Karpas-422 (cell line): ENCODE data around the gene TFF2. TPM values are rescaled to one million over a fixed set of nuclear protein-coding genes. Genes with fewer than 3 reads are reported as not detected.

Source experiments
- DNase-seq: peaks from one replicate; pipeline ENCODE4 v3.0.0-alpha.2; 2015
- H2AFZ ChIP-seq: fragments of 200-600 bp; sonication (generic); 2 replicates; pipeline ENCODE4 v1.6.1; 2014; ENCODE audit warnings: antibody characterized with exemption, low read length, mixed read lengths
- H3K27ac ChIP-seq: fragments of 200-600 bp; sonication (generic); 2 replicates; pipeline ENCODE4 v1.5.1; 2014; ENCODE audit warnings: mild to moderate bottlenecking, low read length, moderate library complexity
- H3K27me3 ChIP-seq: fragments of 200-600 bp; sonication (generic); 2 replicates; pipeline ENCODE4 v1.6.1; 2014; ENCODE audit warnings: low read length, mixed read lengths
- H3K36me3 ChIP-seq: fragments of 200-600 bp; sonication (generic); 2 replicates; pipeline ENCODE4 v1.6.1; 2014; ENCODE audit warnings: low read length, mixed read lengths; ENCODE audit not compliant: insufficient read depth
- H3K4me1 ChIP-seq: fragments of 200-600 bp; sonication (generic); 2 replicates; pipeline ENCODE4 v1.6.1; 2014; ENCODE audit warnings: mild to moderate bottlenecking, low read length, mixed read lengths
- H3K4me2 ChIP-seq: fragments of 200-600 bp; sonication (generic); 2 replicates; pipeline ENCODE4 v1.6.1; 2014; ENCODE audit warnings: low read length, low read depth, mild to moderate bottlenecking; ENCODE audit not compliant: poor library complexity, severe bottlenecking
- H3K4me3 ChIP-seq: fragments of 200-600 bp; sonication (generic); 2 replicates; pipeline ENCODE4 v1.5.1; 2014; ENCODE audit warnings: mild to moderate bottlenecking, antibody characterized with exemption, low read length, mixed read lengths
- H3K79me2 ChIP-seq: fragments of 200-600 bp; sonication (generic); 2 replicates; pipeline ENCODE4 v1.6.1; 2014; ENCODE audit warnings: mild to moderate bottlenecking, low read length, mixed read lengths
- H3K9ac ChIP-seq: fragments of 200-600 bp; sonication (generic); 2 replicates; pipeline ENCODE4 v1.6.0; 2014; ENCODE audit warnings: low read length
- H3K9me2 ChIP-seq: fragments of 200-600 bp; sonication (generic), shearing (Covaris generic); replicated peaks from 2 replicates; pipeline ENCODE4 v1.6.0; 2014; ENCODE audit warnings: mild to moderate bottlenecking, low read length, moderate library complexity; ENCODE audit not compliant: insufficient read depth
- H3K9me3 ChIP-seq: fragments of 300-700, 200-600 bp; sonication (generic); 2 replicates; pipeline ENCODE4 v1.6.1; 2014; ENCODE audit warnings: low read length, mixed read lengths
- H4K20me1 ChIP-seq: fragments of 200-600 bp; sonication (generic); 2 replicates; pipeline ENCODE4 v1.6.1; 2014; ENCODE audit warnings: mild to moderate bottlenecking, antibody characterized with exemption, low read length, low read depth; ENCODE audit not compliant: insufficient read depth
- total RNA-seq: library from RNA; depleted of rRNA; stranded (reverse); fragments of >200 nt; shearing (Covaris generic); gene quantifications from 2 replicates; pipeline ENCODE4 v1.2.3, GENCODE V29; 2014; ENCODE audit warnings: low replicate concordance

TFF2 gene
- total RNA-seq, 1 experiment from 2014 or later, result not detected

- no peak for DNase-seq
- Histone ChIP-seq H3K4me2 (no peak overlapping the region), H3K9ac (no peak overlapping the region)
Observed at GRCh38 chr21:42350318-42350910, 380 bp downstream of the TFF2 start.

GRCh38 chr21:42349420-42350317, 1.1 kb downstream of the TFF2 start:
- no peak for DNase-seq
- H3K9me2 ChIP-seq, result no peaks in the 10 kb centered on the region

More at GRCh38 chr21:42350318-42350910, 380 bp downstream of the TFF2 start:
- H3K36me3 ChIP-seq, result no peaks in the 10 kb centered on the region
- H3K9me3 ChIP-seq, result peaks cover 8% of the 10 kb centered on the region
- H4K20me1 ChIP-seq, result no peaks in the 10 kb centered on the region
- 0 out of 2 replicates have a peak, but pooled peaks cover 4% of the 10 kb centered on the region for H3K27me3 ChIP-seq
- H3K27ac ChIP-seq, result no peak overlapping the region
- H3K4me3 ChIP-seq, result no peak overlapping the region
- no peak overlapping the region for H2AFZ ChIP-seq
- H3K79me2 ChIP-seq, result no peaks in the 10 kb centered on the region
- H3K9me2 ChIP-seq, result no peaks in the 10 kb centered on the region
- H3K4me1 ChIP-seq, result no peaks in the 10 kb centered on the region

GRCh38 chr21:42348762-42349161, 2.0 kb downstream of the TFF2 start:
- no peaks in the 10 kb centered on the region for H3K79me2 ChIP-seq
- H3K9ac ChIP-seq, result no peak overlapping the region
- no peak overlapping the region for H3K4me3 ChIP-seq
- no peak overlapping the region for H3K27ac ChIP-seq
- no peak overlapping the region for H2AFZ ChIP-seq
- H3K36me3 ChIP-seq, result no peaks in the 10 kb centered on the region
- H3K9me2 ChIP-seq, result no peaks in the 10 kb centered on the region
- H3K4me1 ChIP-seq, result no peaks in the 10 kb centered on the region
- no peak overlapping the region for H3K4me2 ChIP-seq
- H4K20me1 ChIP-seq, result no peaks in the 10 kb centered on the region
- no peaks in the 10 kb centered on the region for H3K9me3 ChIP-seq
- DNase-seq, result no peak
- no peaks in the 10 kb centered on the region for H3K27me3 ChIP-seq

More at GRCh38 chr21:42349420-42350317, 1.1 kb downstream of the TFF2 start:
- Histone ChIP-seq H3K9me3 (peaks cover 2% of the 10 kb centered on the region; the same call in 1 of the 2 replicates), H3K79me2 (no peaks in the 10 kb centered on the region), H3K27ac (no peak overlapping the region), H3K36me3 (no peaks in the 10 kb centered on the region), H3K27me3 (no peaks in the 10 kb centered on the region), H3K4me2 (no peak overlapping the region), H3K4me3 (no peak overlapping the region), H2AFZ (no peak overlapping the region), H4K20me1 (no peaks in the 10 kb centered on the region), H3K9ac (no peak overlapping the region), H3K4me1 (no peaks in the 10 kb centered on the region)

- Histone ChIP-seq H3K36me3 (no peaks in the 10 kb centered on the region), H3K79me2 (no peaks in the 10 kb centered on the region), H3K4me3 (no peak overlapping the region), H3K27ac (no peak overlapping the region), H3K4me2 (no peak overlapping the region), H4K20me1 (no peaks in the 10 kb centered on the region), H3K9ac (no peak overlapping the region), H2AFZ (no peak overlapping the region), H3K27me3 (no peaks in the 10 kb centered on the region), H3K9me3 (no peaks in the 10 kb centered on the region), H3K4me1 (no peaks in the 10 kb centered on the region), H3K9me2 (no peaks in the 10 kb centered on the region)
- DNase-seq, result no peak
Observed at GRCh38 chr21:42347601-42348327, 3.0 kb downstream of the TFF2 start.

GRCh38 chr21:42346866-42347600, 3.8 kb downstream of the TFF2 start:
- no peaks in the 10 kb centered on the region for H4K20me1 ChIP-seq
- no peak for DNase-seq
- no peak overlapping the region for H3K4me3 ChIP-seq
- H3K9me2 ChIP-seq, result no peaks in the 10 kb centered on the region
- H3K4me2 ChIP-seq, result no peak overlapping the region
- no peak overlapping the region for H2AFZ ChIP-seq
- H3K9ac ChIP-seq, result no peak overlapping the region
- H3K9me3 ChIP-seq, result no peaks in the 10 kb centered on the region
- no peaks in the 10 kb centered on the region for H3K36me3 ChIP-seq
- H3K27me3 ChIP-seq, result no peaks in the 10 kb centered on the region
- H3K4me1 ChIP-seq, result no peaks in the 10 kb centered on the region
- no peak overlapping the region for H3K27ac ChIP-seq
- H3K79me2 ChIP-seq, result no peaks in the 10 kb centered on the region

GRCh38 chr21:42346441-42346840, 4.4 kb downstream of the TFF2 start:
- Histone ChIP-seq H3K9me3 (no peaks in the 10 kb centered on the region), H3K36me3 (no peaks in the 10 kb centered on the region), H4K20me1 (no peaks in the 10 kb centered on the region), H3K9ac (no peak overlapping the region), H3K27ac (no peak overlapping the region), H3K4me3 (no peak overlapping the region), H3K9me2 (no peaks in the 10 kb centered on the region), H2AFZ (no peak overlapping the region), H3K4me1 (no peaks in the 10 kb centered on the region), H3K27me3 (no peaks in the 10 kb centered on the region), H3K4me2 (no peak overlapping the region), H3K79me2 (no peaks in the 10 kb centered on the region)
- DNase-seq, result no peak

GRCh38 chr21:42344631-42345030, 6.2 kb downstream of the TFF2 start:
- Histone ChIP-seq H3K9me3 (no peaks in the 10 kb centered on the region), H3K9me2 (no peaks in the 10 kb centered on the region), H3K79me2 (no peaks in the 10 kb centered on the region), H3K4me1 (no peaks in the 10 kb centered on the region), H3K36me3 (no peaks in the 10 kb centered on the region), H2AFZ (no peak overlapping the region), H3K27ac (no peak overlapping the region), H3K9ac (no peak overlapping the region), H4K20me1 (no peaks in the 10 kb centered on the region), H3K4me2 (no peak overlapping the region), H3K27me3 (no peaks in the 10 kb centered on the region), H3K4me3 (no peak overlapping the region)
- no peak for DNase-seq
